CD14-positive monocyte (primary cell): ENCODE measurements around the gene DCTN2. TPM values are rescaled to one million over a fixed set of nuclear protein-coding genes. Genes with fewer than 3 reads are reported as not detected.

Source experiments
- DNase-seq, 3 donors: peaks; one replicate each; pipeline ENCODE4 v3.0.0-alpha.2; 2011 to 2022
- H2AFZ ChIP-seq: 2 replicates; pipeline ENCODE4 v1.6.0; 2012; ENCODE audit warnings: mild to moderate bottlenecking, low read depth, low read length, inconsistent platforms; ENCODE audit not compliant: insufficient read depth, poor library complexity, severe bottlenecking
- H3K27ac ChIP-seq, 2 donors: 1 replicate in 1 of 2; 2 replicates in 1 of 2; pipeline ENCODE4 v1.5.1; 2012 to 2013; ENCODE audit warnings: low read length in 2 of 2, control low read depth in 1 of 2, inconsistent platforms in 1 of 2, low read depth in 1 of 2, mild to moderate bottlenecking in 1 of 2
- H3K27me3 ChIP-seq, 2 donors: one replicate each; pipeline versions ENCODE4 v1.6.0 to v1.6.1; 2011 to 2013; ENCODE audit warnings: low read length in 2 of 2; ENCODE audit not compliant: control insufficient read depth in 2 of 2, insufficient read depth in 2 of 2
- H3K36me3 ChIP-seq, 2 donors: replicated peaks in 1 of 2; 1 replicate in 1 of 2; 2 replicates in 1 of 2; pipeline versions ENCODE4 v1.5.1 to v1.6.1; 2012 to 2013; ENCODE audit warnings: low read length in 2 of 2, control low read depth in 1 of 2, inconsistent platforms in 1 of 2, mild to moderate bottlenecking in 1 of 2; ENCODE audit not compliant: insufficient read depth in 2 of 2, control insufficient read depth in 1 of 2
- H3K4me1 ChIP-seq, 2 donors: 1 replicate in 1 of 2; 2 replicates in 1 of 2; pipeline versions ENCODE4 v1.5.1 to v1.6.1; 2012 to 2013; ENCODE audit warnings: low read length in 2 of 2, control low read depth in 1 of 2, inconsistent platforms in 1 of 2, mild to moderate bottlenecking in 1 of 2, moderate library complexity in 1 of 2; ENCODE audit not compliant: insufficient read depth in 2 of 2, control insufficient read depth in 1 of 2
- H3K4me2 ChIP-seq: replicated peaks from 2 replicates; pipeline ENCODE3; 2012; ENCODE audit warnings: low read length, moderate library complexity, mild to moderate bottlenecking; ENCODE audit not compliant: poor library complexity, severe bottlenecking; ENCODE audit errors: extremely low read depth
- H3K4me3 ChIP-seq, 3 experiments: fragments of 200-600 bp in 1 of 3; sonication (generic) in 1 of 3; replicated peaks in 1 of 3; 1 replicate in 2 of 3; 2 replicates in 1 of 3; pipeline ENCODE4 v1.5.1; 2011 to 2013; ENCODE audit warnings: low read length in 3 of 3, mild to moderate bottlenecking in 3 of 3, control low read depth in 2 of 3, low read depth in 2 of 3, inconsistent platforms in 1 of 3, moderate library complexity in 1 of 3
- H3K79me2 ChIP-seq: 2 replicates; pipeline ENCODE4 v1.6.0; 2012; ENCODE audit warnings: mild to moderate bottlenecking, control low read depth, inconsistent platforms, low read length, moderate library complexity; ENCODE audit not compliant: insufficient read depth
- H3K9ac ChIP-seq: 2 replicates; pipeline ENCODE4 v1.6.0; 2017; ENCODE audit warnings: low read length, mild to moderate bottlenecking; ENCODE audit not compliant: insufficient read depth, poor library complexity, severe bottlenecking
- H3K9me3 ChIP-seq, 2 donors: replicated peaks in 1 of 2; 1 replicate in 1 of 2; 2 replicates in 1 of 2; pipeline versions ENCODE4 v1.5.1 to v1.6.1; 2012 to 2013; ENCODE audit warnings: low read length in 2 of 2, control low read depth in 1 of 2; ENCODE audit not compliant: control insufficient read depth in 1 of 2, insufficient read depth in 1 of 2
- H4K20me1 ChIP-seq: 2 replicates; pipeline ENCODE4 v1.6.0; 2012; ENCODE audit warnings: mild to moderate bottlenecking, low read length, control low read depth, moderate library complexity; ENCODE audit not compliant: insufficient read depth
- H3K27ac Mint-ChIP-seq, 7 donors: one replicate each; pipeline ENCODE4 v1.8.0; 2020; ENCODE audit warnings: mild to moderate bottlenecking in 7 of 7, mixed read lengths in 7 of 7, moderate library complexity in 6 of 7, inconsistent platforms in 2 of 7
- H3K27me3 Mint-ChIP-seq, 3 donors: one replicate each; pipeline ENCODE4 v1.8.0; 2021 to 2022; ENCODE audit warnings: low read depth in 3 of 3, mild to moderate bottlenecking in 3 of 3, mixed read lengths in 3 of 3, moderate library complexity in 3 of 3, inconsistent platforms in 1 of 3
- H3K36me3 Mint-ChIP-seq, 2 donors: one replicate each; pipeline ENCODE4 v1.8.0; 2020; ENCODE audit warnings: mixed read lengths in 2 of 2, inconsistent platforms in 1 of 2, mild to moderate bottlenecking in 1 of 2
- H3K4me1 Mint-ChIP-seq: one replicate; pipeline ENCODE4 v1.8.0; 2020; ENCODE audit warnings: mild to moderate bottlenecking, mixed read lengths
- H3K4me3 Mint-ChIP-seq, 2 donors: one replicate each; pipeline ENCODE4 v1.8.0; 2020; ENCODE audit warnings: mild to moderate bottlenecking in 2 of 2, mixed read lengths in 2 of 2, moderate library complexity in 1 of 2
- H3K9me3 Mint-ChIP-seq, 7 donors: one replicate each; pipeline ENCODE4 v1.8.0; 2020 to 2022; ENCODE audit warnings: mixed read lengths in 7 of 7, mild to moderate bottlenecking in 6 of 7, moderate library complexity in 6 of 7, inconsistent platforms in 2 of 7
- CTCF ChIP-seq: fragments of 200-600 bp; IDR thresholded peaks from one replicate; pipeline ENCODE4 v1.8.0; 2022; ENCODE audit warnings: antibody characterized with exemption, mild to moderate bottlenecking
- WGBS: methylation state at CpG from one replicate; pipeline ENCODE4 v1.1.5; 2013; ENCODE audit warnings: missing lambda C conversion rate; ENCODE audit not compliant: insufficient coverage; 5-methylcytosine and 5-hydroxymethylcytosine counted together
- intact Hi-C, 2 donors: fragments of 100-400 bp; cut with micrococcal nuclease; formaldehyde crosslinking; loops; one replicate each; pipeline versions ENCODE4 v1.15.0 to v1.15.1; 2023
- polyA plus RNA-seq, 3 donors: library from polyadenylated mRNA; depleted of rRNA in 1 of 3; unstranded in 2 of 3; stranded (reverse) in 1 of 3; fragments of 300-500 nt in 2 of 3; fragments of >200 nt in 1 of 3; fragmentation: Illumina TruSeq in 2 of 3; gene quantifications; 1 replicate in 2 of 3; 2 replicates in 1 of 3; pipeline ENCODE4 v1.2.3, GENCODE V29; 2012 to 2021

Gene DCTN2
- polyA plus RNA-seq, 3 donors: 72.8 to 94.5 (median 82.2) TPM

GRCh38 chr12:57534250-57534649, 12.7 kb downstream of the DCTN2 start:
- Histone ChIP-seq H3K36me3 (peaks cover 74 to 93% of the 10 kb centered on the region in 2 donors), H3K9me3 (no peaks in the 10 kb centered on the region), H4K20me1 (peaks cover 27% of the 10 kb centered on the region), H3K27ac (peak overlapping the region in 1 of 2 donors; percentile 31), H3K4me1 (no peaks in the 10 kb centered on the region), H3K4me2 (no peak overlapping the region), H3K9ac (no peak overlapping the region), H2AFZ (no peak overlapping the region), H3K27me3 (no peaks in the 10 kb centered on the region), H3K79me2 (no peaks in the 10 kb centered on the region), H3K4me3 (no peak overlapping the region)
- no peak for TF ChIP-seq CTCF
- Mint-ChIP-seq H3K27ac (peak overlapping the region in 2 of 7 donors; percentile 18 to 46), H3K36me3 (peaks cover 78 to 92% of the 10 kb centered on the region in 2 donors), H3K9me3 (no peaks in the 10 kb centered on the region), H3K4me3 (no peak overlapping the region), H3K27me3 (no peaks in the 10 kb centered on the region), H3K4me1 (no peaks in the 10 kb centered on the region)
- no peak for DNase-seq
- 93% methylated on average over 3 of the region's 5 CpGs for WGBS
- intact Hi-C loops: no loop called here

DNA sequence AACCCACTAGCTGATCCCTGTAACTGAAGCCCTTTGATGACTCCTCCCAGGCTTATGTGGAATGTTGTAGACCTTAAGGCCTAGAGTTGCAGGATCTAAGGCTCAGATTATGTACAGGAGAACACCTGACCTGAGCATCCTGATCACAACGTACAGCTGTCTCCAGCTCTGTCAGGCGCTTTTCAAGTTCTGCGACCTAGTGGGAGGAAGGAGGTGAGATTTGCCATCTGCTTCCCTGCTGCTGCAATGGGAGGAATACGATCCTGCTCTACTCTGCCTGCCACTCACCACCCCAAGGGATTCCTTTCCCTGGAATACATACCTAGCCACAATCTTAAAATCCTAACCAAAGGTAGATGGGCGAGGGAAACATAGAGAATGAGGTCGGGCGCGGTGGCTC, 13.9 kb downstream of the DCTN2 start:
- Histone ChIP-seq H3K79me2 (no peaks in the 10 kb centered on the region), H3K4me2 (no peak overlapping the region), H3K4me3 (no peak overlapping the region), H4K20me1 (peaks cover 34% of the 10 kb centered on the region), H3K9ac (no peak overlapping the region), H3K27me3 (no peaks in the 10 kb centered on the region), H3K27ac (no peak overlapping the region), H2AFZ (no peak overlapping the region), H3K36me3 (peaks cover 76 to 93% of the 10 kb centered on the region in 2 donors), H3K9me3 (no peaks in the 10 kb centered on the region), H3K4me1 (no peaks in the 10 kb centered on the region)
- no peaks in the 10 kb centered on the region for H3K9me3 Mint-ChIP-seq
- H3K4me3 Mint-ChIP-seq: no peak overlapping the region
- H3K4me1 Mint-ChIP-seq: no peaks in the 10 kb centered on the region
- no CpG with 5 or more reads among the region's 8 CpGs for WGBS
- peaks cover 76 to 92% of the 10 kb centered on the region in 2 donors for H3K36me3 Mint-ChIP-seq
- H3K27me3 Mint-ChIP-seq: no peaks in the 10 kb centered on the region
- H3K27ac Mint-ChIP-seq: peak overlapping the region in 2 of 7 donors; percentile 13 to 37
- no peak for TF ChIP-seq CTCF
- intact Hi-C loops: no loop called here
- no peak for DNase-seq
